Brain pericyte (primary cell): ENCODE results near the gene THOP1.

ENCODE experiments used
- DNase-seq: peaks from one replicate; pipeline ENCODE4 v3.0.0-alpha.2; 2012; ENCODE audit warnings: low read depth, low spot score

THOP1 gene

GRCh38 chr19:2804156-2805004, 19.1 kb downstream of the THOP1 start:
- DNase-seq = no peak

GRCh38 chr19:2805261-2805900, 20.1 kb downstream of the THOP1 start:
- no peak for DNase-seq

GRCh38 chr19:2805991-2806649, 20.8 kb downstream of the THOP1 start:
- DNase-seq = no peak

- no peak for DNase-seq
Observed at GRCh38 chr19:2806736-2807378, 21.6 kb downstream of the THOP1 start.

- DNase-seq = no peak
Observed at GRCh38 chr19:2807379-2808128, 22.3 kb downstream of the THOP1 start.

GRCh38 chr19:2808129-2808941, 23.0 kb downstream of the THOP1 start:
- no peak for DNase-seq

GRCh38 chr19:2809387-2810140, 24.3 kb downstream of the THOP1 start:
- DNase-seq = no peak

GRCh38 chr19:2810141-2811091, 25.1 kb downstream of the THOP1 start:
- DNase-seq = no peak

- no peak for DNase-seq
Observed at GRCh38 chr19:2811221-2811722, 26.0 kb downstream of the THOP1 start.

- no peak for DNase-seq
Observed at GRCh38 chr19:2811735-2812413, 26.6 kb downstream of the THOP1 start.

GRCh38 chr19:2812414-2813234, 27.3 kb downstream of the THOP1 start:
- no peak for DNase-seq

GRCh38 chr19:2813235-2814160, 28.2 kb downstream of the THOP1 start:
- DNase-seq = no peak

GRCh38 chr19:2814426-2814825, 29.1 kb downstream of the THOP1 start:
- DNase-seq = no peak

- no peak for DNase-seq
Observed at GRCh38 chr19:2815191-2815614, 29.9 kb downstream of the THOP1 start.

GRCh38 chr19:2815923-2816322, 30.6 kb downstream of the THOP1 start:
- DNase-seq = no peak

- DNase-seq = no peak
Observed at GRCh38 chr19:2816641-2817040, 31.3 kb downstream of the THOP1 start.
